Epithelial cell of esophagus (primary cell): ENCODE data around the gene SULT2B1.
"Not testable (repeated sequence)": the region's sequence is repeated elsewhere in the genome, so short reads cannot be mapped to it uniquely, and the experiment has no call there.

ENCODE experiments used
- DNase-seq: peaks from one replicate; pipeline ENCODE4 v3.0.0; 2010; ENCODE audit warnings: low read depth
- H3K4me3 ChIP-seq: 2 replicates; pipeline ENCODE4 v1.5.1; 2011; ENCODE audit warnings: mild to moderate bottlenecking, low read length, control low read depth
- CTCF ChIP-seq: IDR thresholded peaks from 2 replicates; pipeline ENCODE4 v1.5.1; 2011; ENCODE audit warnings: low read depth, mild to moderate bottlenecking, low read length, control low read depth, inconsistent platforms; ENCODE audit not compliant: insufficient read depth; ENCODE audit errors: missing control alignments

The SULT2B1 gene

GRCh38 chr19:48575931-48576622 is 24.1 kb downstream of the SULT2B1 start:
- TF ChIP-seq CTCF = no peak
- H3K4me3 ChIP-seq = no peak overlapping the region
- DNase-seq = no peak

GRCh38 chr19:48577908-48578307 is 25.9 kb downstream of the SULT2B1 start:
- not testable (repeated sequence) for DNase-seq, H3K4me3 ChIP-seq

- DNase-seq = no peak
- no peak overlapping the region for H3K4me3 ChIP-seq
- TF ChIP-seq CTCF = no peak
Measured at GRCh38 chr19:48578891-48579290, 26.9 kb downstream of the SULT2B1 start.

GRCh38 chr19:48582168-48582567 is 30.2 kb downstream of the SULT2B1 start:
- TF ChIP-seq CTCF = no peak
- no peak for DNase-seq
- no peak overlapping the region for H3K4me3 ChIP-seq

GRCh38 chr19:48587387-48587786 is 35.4 kb downstream of the SULT2B1 start:
- TF ChIP-seq CTCF = no peak
- no peak for DNase-seq
- no peak overlapping the region for H3K4me3 ChIP-seq

- peak; percentile 99 for DNase-seq
- H3K4me3 ChIP-seq = no peak overlapping the region
- peak; percentile 89 for TF ChIP-seq CTCF
Measured at GRCh38 chr19:48588670-48589401, 36.9 kb downstream of the SULT2B1 start.

GRCh38 chr19:48591021-48591420 is 39.0 kb downstream of the SULT2B1 start:
- peak; percentile 7 for TF ChIP-seq CTCF
- no peak overlapping the region for H3K4me3 ChIP-seq
- peak; percentile 42 for DNase-seq
